CD4-positive, alpha-beta T cell (primary cell): ENCODE measurements around the gene PLXDC2. TPM values are rescaled to one million over a fixed set of nuclear protein-coding genes. Genes with fewer than 3 reads are reported as not detected.
A peak's percentile ranks its signal among the peaks of the same experiment; 100 is the strongest.

ENCODE experiments used
- ATAC-seq: fragments of 200-7000 bp; cut with Tn5 transposase; one replicate; pipeline ENCODE4 v1.10.0; 2022; ENCODE audit warnings: mild to moderate bottlenecking; ENCODE audit not compliant: poor library complexity
- CTCF ChIA-PET: fragments of 350-600 bp; sonication (Branson Sonifier 250); formaldehyde crosslinking; loops from one replicate; lab custom pipeline; 2021; ENCODE audit warnings: antibody characterized with exemption, inconsistent platforms; lab: Charles Lee
- POLR2A ChIA-PET: fragments of 350-600 bp; sonication (Branson Sonifier 250); formaldehyde crosslinking; loops from one replicate; lab custom pipeline; 2021; ENCODE audit warnings: antibody characterized with exemption, inconsistent platforms; lab: Charles Lee
- DNase-seq, 14 experiments: peaks; one replicate each; pipeline ENCODE4 v3.0.0-alpha.2; 2013 to 2020; ENCODE audit warnings: mixed read lengths in 2 of 14
- H3K27ac ChIP-seq, 2 donors: one replicate each; pipeline versions ENCODE4 v1.5.1 to v1.7.0; 2013; ENCODE audit warnings: low read length in 2 of 2, low read depth in 1 of 2, mild to moderate bottlenecking in 1 of 2
- H3K27me3 ChIP-seq, 2 experiments: 1 replicate in 1 of 2; 2 replicates in 1 of 2; pipeline versions ENCODE4 v1.6.1 to v1.7.0; 2013; ENCODE audit warnings: low read length in 2 of 2, control low read depth in 1 of 2, mild to moderate bottlenecking in 1 of 2, moderate library complexity in 1 of 2; ENCODE audit not compliant: insufficient read depth in 2 of 2, control insufficient read depth in 1 of 2
- H3K36me3 ChIP-seq: one replicate; pipeline ENCODE4 v1.6.1; 2013; ENCODE audit warnings: low read length, control low read depth; ENCODE audit not compliant: insufficient read depth
- H3K4me1 ChIP-seq: one replicate; pipeline ENCODE4 v1.6.1; 2013; ENCODE audit warnings: low read length, control low read depth; ENCODE audit not compliant: insufficient read depth
- H3K4me3 ChIP-seq: one replicate; pipeline ENCODE4 v1.5.1; 2013; ENCODE audit warnings: mild to moderate bottlenecking, low read length, moderate library complexity
- H3K9me3 ChIP-seq, 2 experiments: 1 replicate in 1 of 2; 2 replicates in 1 of 2; pipeline versions ENCODE4 v1.6.1 to v1.7.0; 2013; ENCODE audit warnings: low read length in 2 of 2, mild to moderate bottlenecking in 2 of 2, control low read depth in 1 of 2, moderate library complexity in 1 of 2; ENCODE audit not compliant: control insufficient read depth in 1 of 2, insufficient read depth in 1 of 2
- H3K27ac Mint-ChIP-seq: one replicate; pipeline ENCODE4 v1.8.0; 2020; ENCODE audit warnings: mixed read lengths
- H3K27me3 Mint-ChIP-seq: one replicate; pipeline ENCODE4 v1.8.0; 2021; ENCODE audit warnings: mixed read lengths
- H3K36me3 Mint-ChIP-seq: one replicate; pipeline ENCODE4 v1.8.0; 2021; ENCODE audit warnings: low read depth, mixed read lengths
- H3K4me1 Mint-ChIP-seq: one replicate; pipeline ENCODE4 v1.8.0; 2021; ENCODE audit warnings: low read depth, mixed read lengths
- H3K4me3 Mint-ChIP-seq: one replicate; pipeline ENCODE4 v1.8.0; 2020; ENCODE audit warnings: mild to moderate bottlenecking, mixed read lengths
- H3K9me3 Mint-ChIP-seq: one replicate; pipeline ENCODE4 v1.8.0; 2020; ENCODE audit warnings: mixed read lengths
- intact Hi-C, 2 experiments: fragments of 100-400 bp; cut with DNase I in 1 of 2; cut with micrococcal nuclease in 1 of 2; formaldehyde crosslinking; loops; one replicate each; pipeline versions ENCODE4 v1.15.1 to v1.9.0; 2023 to 2025; cut with DNase I, micrococcal nuclease
- total RNA-seq, 174 experiments: library from RNA in 2 of 174; stranded (reverse) in 2 of 174; gene quantifications; one replicate each; pipeline ENCODE4 v1.2.3 and lab custom pipeline; 2021 to 2026
- TF ChIP-seq, protein P1 (sequence below): fragments of 200-600 bp; IDR thresholded peaks from one replicate; pipeline ENCODE4 v1.8.0; 2022; ENCODE audit warnings: antibody characterized with exemption, mild to moderate bottlenecking

PLXDC2 gene
- total RNA-seq, 2 experiments from 2014 or later = 0.41 to 0.61 TPM

DNA sequence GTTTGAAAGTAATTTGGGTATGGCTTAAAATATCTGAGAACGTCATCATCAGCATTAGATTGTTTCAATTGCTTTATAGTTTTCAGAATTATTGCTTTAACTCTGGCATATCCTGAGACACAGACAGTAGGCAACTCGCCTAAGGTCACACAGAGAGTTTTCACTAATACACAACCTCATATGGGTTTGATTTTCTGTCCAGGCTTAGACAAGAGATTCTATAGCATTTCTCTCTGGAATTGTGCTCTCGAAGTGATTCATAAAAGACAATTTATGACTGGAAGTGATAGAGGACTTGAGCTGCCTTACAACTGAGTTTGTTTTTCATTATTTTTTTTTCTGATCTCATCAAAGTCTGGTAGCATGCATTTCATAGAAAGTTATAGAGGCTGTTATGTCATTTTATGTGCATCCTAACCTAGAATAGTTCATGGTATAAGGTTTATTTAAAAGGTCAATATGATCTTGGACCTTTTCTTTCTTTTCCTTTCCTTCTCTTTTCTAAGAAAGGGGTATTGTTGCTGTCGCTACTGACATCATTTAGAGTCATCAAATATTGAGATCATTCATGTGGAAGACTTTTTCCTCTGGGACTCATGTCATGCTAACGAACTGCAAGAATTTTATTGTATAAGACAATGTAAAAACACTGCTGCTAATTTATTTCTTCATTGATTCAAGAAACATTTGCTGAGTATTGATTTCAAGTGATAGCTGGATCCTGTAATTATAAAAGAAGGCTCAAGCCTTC is 278.2 kb downstream of the PLXDC2 start:
- no peaks in the 10 kb centered on the region for H3K4me1 Mint-ChIP-seq
- ChIA-PET POLR2A (no interaction called here), CTCF (no interaction called here)
- TF ChIP-seq, protein P1, sequence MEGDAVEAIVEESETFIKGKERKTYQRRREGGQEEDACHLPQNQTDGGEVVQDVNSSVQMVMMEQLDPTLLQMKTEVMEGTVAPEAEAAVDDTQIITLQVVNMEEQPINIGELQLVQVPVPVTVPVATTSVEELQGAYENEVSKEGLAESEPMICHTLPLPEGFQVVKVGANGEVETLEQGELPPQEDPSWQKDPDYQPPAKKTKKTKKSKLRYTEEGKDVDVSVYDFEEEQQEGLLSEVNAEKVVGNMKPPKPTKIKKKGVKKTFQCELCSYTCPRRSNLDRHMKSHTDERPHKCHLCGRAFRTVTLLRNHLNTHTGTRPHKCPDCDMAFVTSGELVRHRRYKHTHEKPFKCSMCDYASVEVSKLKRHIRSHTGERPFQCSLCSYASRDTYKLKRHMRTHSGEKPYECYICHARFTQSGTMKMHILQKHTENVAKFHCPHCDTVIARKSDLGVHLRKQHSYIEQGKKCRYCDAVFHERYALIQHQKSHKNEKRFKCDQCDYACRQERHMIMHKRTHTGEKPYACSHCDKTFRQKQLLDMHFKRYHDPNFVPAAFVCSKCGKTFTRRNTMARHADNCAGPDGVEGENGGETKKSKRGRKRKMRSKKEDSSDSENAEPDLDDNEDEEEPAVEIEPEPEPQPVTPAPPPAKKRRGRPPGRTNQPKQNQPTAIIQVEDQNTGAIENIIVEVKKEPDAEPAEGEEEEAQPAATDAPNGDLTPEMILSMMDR = no peak
- Histone ChIP-seq H3K27ac (no peak overlapping the region), H3K27me3 (no peaks in the 10 kb centered on the region), H3K9me3 (no peaks in the 10 kb centered on the region), H3K4me3 (no peak overlapping the region), H3K36me3 (no peaks in the 10 kb centered on the region), H3K4me1 (no peaks in the 10 kb centered on the region)
- peaks cover 2% of the 10 kb centered on the region for H3K9me3 Mint-ChIP-seq
- no peak overlapping the region for H3K27ac Mint-ChIP-seq
- no peaks in the 10 kb centered on the region for H3K27me3 Mint-ChIP-seq
- H3K4me3 Mint-ChIP-seq = no peak overlapping the region
- no peaks in the 10 kb centered on the region for H3K36me3 Mint-ChIP-seq
- ATAC-seq (no peak), DNase-seq (no peak)
- intact Hi-C loops = no loop called here

DNA sequence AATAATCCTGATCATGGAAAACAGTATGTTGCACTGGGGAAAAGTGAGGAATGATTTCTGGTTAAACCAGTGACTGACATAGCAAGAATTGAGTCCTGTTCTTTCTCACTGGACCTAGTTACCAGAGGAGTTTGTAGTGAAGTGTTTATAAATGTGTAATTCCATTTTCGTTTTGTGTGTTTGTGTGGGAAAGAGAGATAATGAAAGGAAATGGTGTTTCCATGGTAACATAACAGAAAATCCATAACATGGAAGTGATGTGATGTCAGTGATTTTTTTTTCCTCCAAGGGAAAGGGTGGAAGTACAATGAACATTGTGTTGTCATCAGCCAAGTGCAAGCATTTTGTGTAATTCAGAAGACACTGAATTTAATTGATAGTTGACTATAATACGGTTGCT is 283.9 kb downstream of the PLXDC2 start:
- no peaks in the 10 kb centered on the region for H3K9me3 Mint-ChIP-seq
- no peaks in the 10 kb centered on the region for H3K36me3 Mint-ChIP-seq
- Histone ChIP-seq H3K4me1 (no peaks in the 10 kb centered on the region), H3K27me3 (no peaks in the 10 kb centered on the region), H3K36me3 (no peaks in the 10 kb centered on the region), H3K9me3 (peaks cover 0 to 5% of the 10 kb centered on the region in 2 experiments), H3K4me3 (no peak overlapping the region), H3K27ac (no peak overlapping the region)
- ATAC-seq (no peak), DNase-seq (peak in 2 of 14 experiments; percentile 11 to 28)
- no peaks in the 10 kb centered on the region for H3K4me1 Mint-ChIP-seq
- TF ChIP-seq, protein P1 = no peak
- H3K27me3 Mint-ChIP-seq = no peaks in the 10 kb centered on the region
- ChIA-PET CTCF (no interaction called here), POLR2A (no interaction called here)
- no peak overlapping the region for H3K4me3 Mint-ChIP-seq
- H3K27ac Mint-ChIP-seq = no peak overlapping the region
- intact Hi-C loops = no loop called here

DNA sequence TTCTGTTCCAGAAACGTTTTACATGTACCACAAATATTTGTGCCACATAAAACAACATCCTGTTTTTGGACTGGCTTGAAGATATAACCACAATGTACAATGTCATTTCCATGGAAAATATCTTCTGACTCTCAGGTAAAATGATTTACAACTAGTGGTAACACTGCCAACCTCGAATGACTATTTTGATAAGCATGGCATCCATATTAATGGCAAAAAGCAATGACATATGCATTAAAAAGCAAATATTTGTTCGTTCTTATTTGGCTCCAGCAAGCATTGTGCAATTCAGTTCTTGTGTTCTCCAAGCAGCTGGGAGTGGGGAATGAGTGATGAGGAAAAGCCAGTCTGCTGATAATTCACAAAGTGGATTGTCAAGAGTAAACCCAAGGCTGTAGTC is 289.0 kb downstream of the PLXDC2 start:
- Mint-ChIP-seq H3K9me3 (no peaks in the 10 kb centered on the region), H3K4me3 (no peak overlapping the region), H3K27me3 (no peaks in the 10 kb centered on the region), H3K36me3 (no peaks in the 10 kb centered on the region), H3K4me1 (no peaks in the 10 kb centered on the region), H3K27ac (no peak overlapping the region)
- no peaks in the 10 kb centered on the region for H3K27me3 ChIP-seq
- TF ChIP-seq, protein P1 = no peak
- no peaks in the 10 kb centered on the region for H3K4me1 ChIP-seq
- CTCF ChIA-PET = no interaction called here
- DNase-seq = no peak
- no peaks in the 10 kb centered on the region for H3K36me3 ChIP-seq
- H3K27ac ChIP-seq = no peak overlapping the region
- ATAC-seq = no peak
- intact Hi-C loops = no loop called here
- peaks cover 0 to 5% of the 10 kb centered on the region in 2 experiments for H3K9me3 ChIP-seq
- POLR2A ChIA-PET = no interaction called here
- H3K4me3 ChIP-seq = no peak overlapping the region
